NCI-H2171 treated with DMSO at 0.1 percent for 48 hours (cell line): ENCODE results near the gene DOCK4.

Source experiments
- DNase-seq: peaks from one replicate; lab custom pipeline; 2025; lab: John Stamatoyannopoulos, UW

Gene DOCK4

GRCh38 chr7:111853201-111853990 lies 352.8 kb downstream of the DOCK4 start:
- DNase-seq: no peak

- no peak for DNase-seq
Observed at GRCh38 chr7:111852081-111852480, 354.1 kb downstream of the DOCK4 start.

- DNase-seq: no peak
Observed at GRCh38 chr7:111846898-111847297, 359.3 kb downstream of the DOCK4 start.

- DNase-seq: no peak
Observed at GRCh38 chr7:111845853-111846252, 360.3 kb downstream of the DOCK4 start.

- no peak for DNase-seq
Observed at GRCh38 chr7:111844904-111845671, 361.1 kb downstream of the DOCK4 start.

GRCh38 chr7:111842491-111842890 lies 363.7 kb downstream of the DOCK4 start:
- DNase-seq: no peak

GRCh38 chr7:111841596-111842205 lies 364.5 kb downstream of the DOCK4 start:
- DNase-seq: no peak

GRCh38 chr7:111840528-111840927 lies 365.7 kb downstream of the DOCK4 start:
- no peak for DNase-seq

- DNase-seq: no peak
Observed at GRCh38 chr7:111839261-111839660, 366.9 kb downstream of the DOCK4 start.

GRCh38 chr7:111836592-111836991 lies 369.6 kb downstream of the DOCK4 start:
- no peak for DNase-seq

- peak; percentile 22 for DNase-seq
Observed at GRCh38 chr7:111835066-111835465, 371.1 kb downstream of the DOCK4 start.

- no peak for DNase-seq
Observed at GRCh38 chr7:111834367-111834766, 371.8 kb downstream of the DOCK4 start.

GRCh38 chr7:111833466-111833865 lies 372.7 kb downstream of the DOCK4 start:
- peak; percentile 5 for DNase-seq

GRCh38 chr7:111832174-111832573 lies 374.0 kb downstream of the DOCK4 start:
- no peak for DNase-seq

GRCh38 chr7:111829221-111829620 lies 377.0 kb downstream of the DOCK4 start:
- DNase-seq: no peak

- DNase-seq: no peak
Observed at GRCh38 chr7:111827863-111828504, 378.2 kb downstream of the DOCK4 start.

GRCh38 chr7:111825046-111825445 lies 381.2 kb downstream of the DOCK4 start:
- no peak for DNase-seq

- DNase-seq: no peak
Observed at GRCh38 chr7:111823826-111824225, 382.4 kb downstream of the DOCK4 start.

- DNase-seq: no peak
Observed at GRCh38 chr7:111821046-111821445, 385.2 kb downstream of the DOCK4 start.

- DNase-seq: no peak
Observed at GRCh38 chr7:111820621-111821020, 385.6 kb downstream of the DOCK4 start.

GRCh38 chr7:111820121-111820520 lies 386.1 kb downstream of the DOCK4 start:
- DNase-seq: no peak

- no peak for DNase-seq
Observed at GRCh38 chr7:111815354-111815753, 390.8 kb downstream of the DOCK4 start.
